ENCODE data around the gene PLD4.
"Not testable (repeated sequence)": the region's sequence is repeated elsewhere in the genome, so short reads cannot be mapped to it uniquely, and the experiment has no call there.

GRCh38 chr14:104944436-104945205 is 19.9 kb downstream of the PLD4 start:
- TF ChIP-seq CTCF, POLR2A (IDR thresholded peaks at IDR 0.05): not testable (repeated sequence)
